CD4-positive, alpha-beta T cell treated with Interleukin-17A for 1 hour (primary cell): Measurements from ENCODE around the gene TTC14.
"Not testable (repeated sequence)": the region's sequence is repeated elsewhere in the genome, so short reads cannot be mapped to it uniquely, and the experiment has no call there.

Source experiments
- DNase-seq: peaks from one replicate; pipeline ENCODE4 v3.0.0-alpha.2; 2020

TTC14 gene, protein sequence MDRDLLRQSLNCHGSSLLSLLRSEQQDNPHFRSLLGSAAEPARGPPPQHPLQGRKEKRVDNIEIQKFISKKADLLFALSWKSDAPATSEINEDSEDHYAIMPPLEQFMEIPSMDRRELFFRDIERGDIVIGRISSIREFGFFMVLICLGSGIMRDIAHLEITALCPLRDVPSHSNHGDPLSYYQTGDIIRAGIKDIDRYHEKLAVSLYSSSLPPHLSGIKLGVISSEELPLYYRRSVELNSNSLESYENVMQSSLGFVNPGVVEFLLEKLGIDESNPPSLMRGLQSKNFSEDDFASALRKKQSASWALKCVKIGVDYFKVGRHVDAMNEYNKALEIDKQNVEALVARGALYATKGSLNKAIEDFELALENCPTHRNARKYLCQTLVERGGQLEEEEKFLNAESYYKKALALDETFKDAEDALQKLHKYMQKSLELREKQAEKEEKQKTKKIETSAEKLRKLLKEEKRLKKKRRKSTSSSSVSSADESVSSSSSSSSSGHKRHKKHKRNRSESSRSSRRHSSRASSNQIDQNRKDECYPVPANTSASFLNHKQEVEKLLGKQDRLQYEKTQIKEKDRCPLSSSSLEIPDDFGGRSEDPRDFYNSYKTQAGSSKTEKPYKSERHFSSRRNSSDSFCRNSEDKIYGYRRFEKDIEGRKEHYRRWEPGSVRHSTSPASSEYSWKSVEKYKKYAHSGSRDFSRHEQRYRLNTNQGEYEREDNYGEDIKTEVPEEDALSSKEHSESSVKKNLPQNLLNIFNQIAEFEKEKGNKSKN

DNA sequence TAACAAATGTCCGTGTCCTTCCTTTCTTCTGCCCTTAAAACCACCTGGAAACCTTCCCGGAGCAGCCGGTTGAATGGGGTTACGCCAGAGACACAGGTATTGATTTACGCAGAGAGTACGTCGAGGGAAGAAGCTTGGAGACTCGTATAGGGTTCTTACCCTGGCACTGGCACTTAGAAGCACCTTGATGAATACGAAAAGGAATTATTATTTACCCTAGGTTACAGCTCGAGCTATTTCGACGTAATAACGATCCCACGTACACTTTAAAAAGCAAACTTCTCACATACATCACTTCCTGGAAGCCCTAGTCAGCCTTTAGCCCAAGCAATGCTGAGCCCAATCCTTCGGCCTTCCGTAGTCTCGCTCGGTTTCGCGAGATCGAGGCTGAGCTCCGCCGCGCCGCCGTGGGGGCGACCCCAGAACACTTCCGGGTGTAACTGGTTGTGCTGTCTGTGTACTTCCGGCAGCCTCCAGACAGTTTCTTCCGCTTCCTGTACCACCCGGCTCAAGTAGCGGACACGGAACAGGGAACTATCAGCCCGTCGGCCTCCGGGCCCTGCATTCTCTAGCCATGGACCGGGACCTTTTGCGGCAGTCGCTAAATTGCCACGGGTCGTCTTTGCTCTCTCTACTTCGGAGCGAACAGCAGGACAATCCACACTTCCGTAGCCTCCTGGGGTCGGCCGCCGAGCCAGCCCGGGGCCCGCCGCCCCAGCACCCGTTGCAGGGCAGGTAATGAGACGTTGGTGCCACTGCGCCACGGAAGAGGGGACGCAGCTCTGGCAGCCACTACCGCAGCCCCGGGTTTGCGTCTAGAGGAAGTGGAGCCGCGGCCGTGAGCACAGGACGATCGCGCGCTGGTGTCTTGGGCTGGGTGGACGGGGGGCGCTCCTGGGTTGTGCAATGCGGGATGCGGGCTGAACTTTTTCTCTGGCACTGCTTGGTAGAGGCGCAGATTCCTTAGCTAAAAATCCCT, at the start of gene TTC14:
Gene TTC14 (plus strand): TSS at position 476 of the 979 bp plus-strand sequence. CDS start 99 bp downstream, at position 575.
- peak; percentile 97 for DNase-seq

DNA sequence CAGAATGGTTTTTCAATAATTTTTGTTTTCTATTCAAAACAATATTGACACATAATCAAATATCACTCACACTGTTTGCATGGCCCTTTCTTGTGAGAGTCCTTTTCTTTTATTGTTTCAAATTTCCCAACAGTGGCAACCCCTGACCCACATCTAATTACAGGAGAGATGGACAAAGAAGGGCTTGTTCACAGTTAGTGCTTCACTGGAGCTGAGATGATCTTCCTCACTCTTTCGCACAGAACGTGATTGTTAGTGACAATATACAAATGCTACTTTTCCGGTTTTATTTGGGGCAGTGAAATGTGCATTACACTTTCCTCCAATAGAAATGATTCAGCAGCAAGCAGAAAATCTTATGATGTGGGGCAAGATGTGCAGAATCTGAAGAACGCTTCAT, 38.6 kb upstream of the TTC14 start:
- DNase-seq: no peak

DNA sequence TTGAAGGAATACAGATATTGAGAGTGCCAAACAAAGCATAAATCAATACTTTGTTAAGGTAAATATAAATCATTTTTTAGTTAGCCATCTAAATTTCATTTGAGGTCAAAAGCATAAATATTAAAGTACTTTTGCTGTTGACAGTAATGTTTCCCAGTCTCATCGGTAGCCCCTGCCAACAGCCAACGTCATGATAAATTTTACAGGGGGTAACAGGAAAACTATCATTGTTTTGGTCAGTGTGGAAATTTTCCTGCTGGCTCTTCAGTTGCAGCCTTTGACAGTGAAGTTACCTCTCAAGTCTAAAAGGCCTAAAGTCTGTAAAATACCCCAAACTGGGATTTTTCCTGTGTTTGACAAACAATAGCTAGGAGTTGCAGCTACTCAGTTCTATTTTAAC, 37.3 kb upstream of the TTC14 start:
- DNase-seq: no peak

DNA sequence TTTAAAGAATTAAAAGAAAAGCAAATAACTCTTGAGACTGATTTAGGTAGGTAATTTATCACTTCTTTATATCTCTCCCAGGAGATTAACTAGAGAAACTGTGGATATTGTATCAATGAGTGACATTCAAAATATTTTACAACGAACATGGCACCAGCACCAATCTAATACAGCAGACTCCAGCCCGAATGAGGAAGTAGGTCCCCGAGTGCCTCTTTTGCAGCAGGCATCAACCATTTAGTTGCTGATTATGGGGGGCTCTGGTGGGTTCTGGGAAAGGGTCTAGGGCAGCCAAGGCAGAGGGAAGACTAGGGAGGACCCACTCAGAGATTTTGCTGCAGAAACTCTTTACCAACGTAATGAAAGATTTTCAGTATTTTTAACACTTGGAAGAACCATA, 31.7 kb upstream of the TTC14 start:
- no peak for DNase-seq

DNA sequence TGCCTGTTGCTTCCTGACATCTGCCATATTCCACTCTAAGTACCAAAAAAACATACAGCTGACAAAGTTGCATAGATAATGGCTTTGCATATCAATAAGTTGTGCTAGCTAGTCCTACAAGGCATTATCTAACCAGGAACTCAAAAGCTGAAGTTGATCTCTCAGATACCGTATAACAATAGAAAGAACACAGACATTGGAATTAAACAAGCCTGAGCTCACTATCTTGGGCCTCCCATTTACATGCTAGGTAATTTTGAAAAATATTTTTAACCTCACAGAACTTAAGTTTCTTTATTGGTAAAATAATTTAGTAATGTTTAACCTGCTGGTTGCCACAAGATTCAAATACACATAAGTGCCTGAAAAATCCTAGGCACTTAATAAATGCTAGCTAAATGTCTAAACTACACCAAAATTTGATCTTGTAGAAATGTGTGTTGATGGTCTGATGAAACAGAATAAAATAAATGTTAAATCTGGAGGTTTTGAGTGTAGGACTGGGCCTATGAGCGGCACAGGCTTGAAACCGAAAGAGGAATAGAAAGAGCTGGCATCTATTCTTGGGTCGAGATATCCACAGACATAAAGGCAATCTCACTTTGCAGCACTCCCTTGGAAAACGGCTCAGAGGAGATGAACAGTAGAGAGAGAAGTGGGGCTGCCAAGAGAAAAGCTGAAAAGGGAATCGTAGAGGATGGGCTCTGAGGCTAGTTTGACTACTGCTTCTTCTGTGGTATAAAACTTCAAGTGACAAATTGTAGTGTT, 29.9 kb upstream of the TTC14 start:
- DNase-seq: no peak

DNA sequence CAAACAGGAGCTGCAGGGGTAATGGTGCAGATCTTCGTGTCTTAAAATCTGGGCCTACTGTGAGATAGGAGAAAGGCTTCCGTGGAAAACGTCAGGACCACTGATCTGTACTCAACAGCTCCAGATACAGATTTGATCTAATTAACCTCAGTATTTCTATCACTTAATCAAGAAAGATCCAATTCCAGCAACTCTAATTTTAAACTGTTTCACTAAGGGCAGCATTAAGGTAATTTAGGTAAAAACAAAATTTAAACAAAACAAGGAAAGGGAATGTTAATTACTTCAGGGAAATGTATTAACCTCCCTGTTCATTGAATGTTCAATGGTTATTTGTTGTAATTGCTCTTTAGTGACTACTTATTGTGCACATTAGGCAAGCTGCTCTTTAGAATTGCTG, 26.4 kb upstream of the TTC14 start:
- no peak for DNase-seq

DNA sequence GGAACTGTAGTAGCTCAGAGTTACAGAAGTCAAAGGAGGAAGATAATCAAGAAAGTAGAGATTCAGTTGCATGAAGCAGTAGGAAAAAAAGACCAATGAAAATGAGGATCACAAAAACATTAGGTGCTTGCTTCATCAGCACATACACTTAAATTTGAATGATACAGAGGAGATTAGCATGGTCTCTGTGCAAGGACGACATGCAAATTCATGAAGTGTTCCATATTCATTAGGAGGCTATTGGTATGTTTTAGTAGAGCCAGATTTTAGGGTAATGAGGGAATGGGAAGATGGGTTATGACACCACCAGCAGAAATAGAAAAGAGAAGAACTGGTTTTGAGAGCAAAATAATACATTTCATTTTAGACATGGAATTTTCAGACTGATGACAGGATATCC, 21.0 kb upstream of the TTC14 start:
- no peak for DNase-seq

DNA sequence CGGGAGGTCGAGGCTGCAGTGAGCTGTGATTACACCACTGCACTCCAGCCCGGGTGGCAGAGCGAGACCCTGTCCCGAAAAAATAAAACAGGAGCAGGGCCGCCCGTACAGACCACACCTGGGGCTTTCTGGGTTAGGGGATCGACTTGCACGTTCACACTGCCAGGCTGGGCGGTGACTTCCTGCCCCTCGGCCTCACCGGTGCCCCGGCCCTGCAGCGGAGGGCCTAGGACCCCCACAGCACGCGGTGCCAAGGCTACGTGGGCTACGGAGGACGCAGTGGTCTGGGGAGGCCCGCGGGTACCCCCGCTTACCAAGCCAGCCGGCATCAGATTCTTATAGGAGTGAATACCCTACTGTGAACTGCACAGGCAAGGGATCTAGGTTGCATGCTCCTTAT, 11.6 kb upstream of the TTC14 start:
- no peak for DNase-seq

DNA sequence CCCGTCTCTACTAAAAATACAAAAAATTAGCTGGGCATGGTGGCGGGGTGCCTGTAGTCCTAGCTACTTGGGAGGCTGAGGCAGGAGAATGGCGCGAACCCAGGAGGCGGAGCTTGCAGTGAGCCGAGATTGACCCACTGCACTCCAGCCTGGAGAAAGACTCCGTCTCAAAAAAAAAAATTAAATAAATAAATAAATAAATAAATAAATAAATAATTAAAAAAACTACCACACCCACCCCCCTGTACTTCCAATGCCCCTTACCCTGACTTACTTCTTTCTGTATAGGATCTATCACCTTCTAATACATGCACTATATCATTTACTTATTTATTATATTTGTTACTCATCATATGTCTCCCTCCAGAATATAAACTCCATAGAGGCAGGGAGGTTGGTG, 8.3 kb upstream of the TTC14 start:
- not testable (repeated sequence) for DNase-seq

DNA sequence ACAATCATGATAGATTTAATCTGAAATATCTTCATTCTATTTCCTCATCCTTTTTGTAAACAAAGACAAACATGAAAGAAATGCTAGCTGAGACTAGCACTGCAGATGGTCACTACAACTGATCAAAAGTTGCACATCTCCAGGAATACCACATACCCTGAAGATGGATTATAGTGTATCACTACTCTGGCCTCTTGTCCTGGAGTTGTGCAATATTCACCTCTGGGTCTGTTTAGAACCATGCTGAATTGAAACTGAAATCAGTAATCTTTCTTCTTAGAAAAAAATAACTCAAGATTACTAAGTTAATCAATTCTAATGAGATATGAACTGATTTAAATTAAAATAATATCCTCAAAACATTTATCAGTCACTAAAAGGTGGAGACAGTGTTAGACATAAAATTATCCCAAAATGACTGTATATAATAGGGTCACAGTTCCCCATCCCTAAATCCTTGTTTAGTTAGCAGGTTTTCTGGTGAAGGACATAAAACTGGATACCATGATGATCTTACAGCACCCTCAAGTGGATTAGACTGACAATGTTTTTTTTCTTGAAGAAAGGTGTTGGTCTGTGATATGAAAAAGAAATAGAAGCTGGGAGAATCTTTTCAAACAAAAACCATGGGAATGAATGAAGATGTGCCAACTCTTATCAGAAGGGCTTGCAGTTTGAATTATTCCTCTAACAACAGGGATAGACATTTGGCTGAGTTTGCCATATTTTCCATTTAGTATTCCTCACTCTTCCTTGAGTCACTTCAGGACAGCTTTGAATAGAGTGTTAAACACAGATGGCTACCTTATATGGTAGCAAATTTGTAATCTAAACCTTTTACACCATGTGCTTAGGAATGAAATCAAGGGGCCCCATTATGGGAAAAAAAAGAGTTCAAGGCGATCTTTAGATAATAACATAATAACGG, 7.1 kb upstream of the TTC14 start:
- DNase-seq: no peak

DNA sequence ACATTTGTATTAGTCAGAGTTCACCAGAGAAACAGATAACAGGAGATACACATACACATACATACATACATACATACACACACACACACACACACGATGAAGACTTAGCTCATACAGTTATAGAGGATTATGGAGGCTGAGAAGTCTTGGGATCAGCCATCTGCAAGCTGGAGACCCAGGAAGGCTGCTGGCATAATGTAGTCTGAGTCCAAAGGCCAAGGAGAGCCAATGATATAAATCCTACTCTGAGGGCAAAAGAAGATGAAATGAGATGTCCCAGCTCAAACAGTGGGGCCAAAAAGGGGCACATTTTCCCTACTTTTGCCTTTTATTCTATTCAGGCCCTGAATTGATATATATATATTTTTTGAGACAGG, 6.4 kb upstream of the TTC14 start:
- DNase-seq: no peak

DNA sequence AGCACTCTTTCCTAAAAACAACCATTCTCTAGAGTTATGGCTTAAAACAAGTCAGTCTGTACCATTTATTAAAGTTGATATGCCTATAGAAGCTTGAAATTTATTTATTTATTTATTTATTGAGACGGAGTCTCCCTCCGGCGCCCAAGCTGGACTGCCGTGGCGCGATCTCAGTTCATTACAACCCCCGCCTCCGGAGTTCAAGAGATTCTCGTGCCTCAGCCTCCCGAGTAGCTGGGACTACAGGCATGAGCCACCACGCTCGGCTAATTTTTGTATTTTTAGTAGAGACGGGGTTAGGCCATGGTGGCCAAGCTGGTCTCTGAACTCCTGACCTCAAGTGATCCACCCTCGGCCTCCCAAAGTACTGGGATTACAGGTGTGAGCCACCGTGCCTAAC, 1.5 kb upstream of the TTC14 start:
- no peak for DNase-seq

DNA sequence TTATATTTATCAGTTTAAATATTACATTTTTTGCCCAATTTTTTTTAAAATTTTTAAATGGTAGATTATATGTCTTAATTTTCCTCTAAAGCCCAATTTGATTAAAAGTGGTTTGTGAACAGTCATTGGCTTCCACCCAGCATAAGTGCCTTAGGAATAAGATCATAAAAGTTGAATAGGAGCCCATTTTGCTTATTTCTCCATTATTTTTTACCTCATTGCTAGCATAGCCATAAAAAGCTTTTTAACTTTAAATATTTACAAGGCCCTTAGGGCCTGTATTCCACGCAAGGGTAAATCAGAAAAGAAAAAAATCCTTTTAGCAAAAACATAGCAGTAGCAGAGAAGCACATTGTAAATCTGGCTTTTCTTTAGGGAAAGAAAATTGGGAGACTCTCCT, 9.0 kb downstream of the TTC14 start:
- no peak for DNase-seq

DNA sequence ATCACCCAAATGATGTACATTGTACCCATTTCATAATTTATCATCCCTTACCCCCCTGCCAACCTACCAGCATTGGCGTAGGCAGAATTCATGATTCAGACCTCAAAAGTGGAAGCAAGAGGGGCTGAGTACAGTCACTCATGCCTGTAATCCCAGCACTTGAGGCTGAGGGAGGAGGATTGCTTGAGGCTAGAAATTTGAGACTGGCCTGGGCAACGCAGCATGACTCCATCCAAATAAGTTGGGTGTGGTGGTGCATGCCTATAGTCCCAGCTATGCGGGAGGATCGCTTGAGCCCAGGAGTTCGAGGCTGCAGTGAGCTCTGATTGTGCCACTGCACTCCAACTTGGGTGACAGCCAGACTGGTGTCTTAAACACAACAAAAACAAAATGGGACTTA, 10.4 kb downstream of the TTC14 start:
- DNase-seq: no peak

DNA sequence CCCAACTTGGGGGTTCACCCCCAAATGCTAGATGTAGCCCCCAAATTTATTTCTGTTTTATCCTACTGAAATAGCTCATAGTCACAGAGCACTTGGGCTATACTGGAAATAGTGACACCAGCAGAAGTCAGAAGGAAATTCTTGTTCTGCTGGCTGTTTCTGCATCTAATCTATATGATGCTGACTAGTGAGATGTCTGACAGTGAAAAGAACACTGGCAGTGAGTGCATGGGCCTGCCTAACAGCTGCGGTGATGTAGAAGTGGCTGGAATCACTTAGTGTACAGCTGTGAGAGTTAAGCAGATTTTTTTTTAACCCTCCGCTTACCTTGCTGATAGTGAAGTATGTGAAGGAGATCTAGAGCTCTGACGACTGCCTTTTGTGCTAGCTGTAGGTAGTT, 14.0 kb downstream of the TTC14 start:
- DNase-seq: no peak

DNA sequence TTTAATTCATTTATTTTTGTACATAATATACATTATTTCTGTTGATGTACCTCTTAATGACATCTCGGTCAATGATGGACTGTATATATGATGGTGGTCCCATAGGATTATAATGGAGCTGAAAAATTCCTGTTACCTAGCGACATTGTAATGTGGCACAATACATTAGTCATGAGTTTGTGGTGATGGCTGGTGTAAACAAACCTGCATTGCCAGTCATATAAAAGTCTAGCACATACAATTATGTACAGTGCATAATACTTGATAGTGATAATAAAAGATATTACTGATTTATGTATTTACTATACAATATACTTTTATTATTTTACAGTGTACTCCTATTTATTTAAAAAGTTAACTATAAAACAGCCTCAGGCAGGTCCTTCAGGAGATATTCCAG, 15.1 kb downstream of the TTC14 start:
- DNase-seq: no peak

DNA sequence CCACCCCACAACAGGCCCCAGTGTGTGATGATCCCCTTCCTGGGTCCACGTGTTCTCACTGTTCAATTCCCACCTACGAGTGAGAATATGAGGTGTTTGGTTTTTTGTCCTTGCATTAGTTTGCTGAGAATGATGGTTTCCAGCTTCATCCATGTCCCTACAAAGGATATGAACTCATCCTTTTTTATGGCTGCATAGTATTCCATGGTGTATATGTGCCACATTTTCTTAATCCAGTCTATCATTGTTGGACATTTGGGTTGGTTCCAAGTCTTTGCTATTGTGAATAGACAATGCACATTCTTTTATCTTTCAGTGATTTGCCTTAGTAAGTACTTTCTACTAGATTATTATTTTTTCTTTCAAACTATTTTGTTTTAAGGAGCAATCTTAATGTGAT, 16.6 kb downstream of the TTC14 start:
- not testable (repeated sequence) for DNase-seq

DNA sequence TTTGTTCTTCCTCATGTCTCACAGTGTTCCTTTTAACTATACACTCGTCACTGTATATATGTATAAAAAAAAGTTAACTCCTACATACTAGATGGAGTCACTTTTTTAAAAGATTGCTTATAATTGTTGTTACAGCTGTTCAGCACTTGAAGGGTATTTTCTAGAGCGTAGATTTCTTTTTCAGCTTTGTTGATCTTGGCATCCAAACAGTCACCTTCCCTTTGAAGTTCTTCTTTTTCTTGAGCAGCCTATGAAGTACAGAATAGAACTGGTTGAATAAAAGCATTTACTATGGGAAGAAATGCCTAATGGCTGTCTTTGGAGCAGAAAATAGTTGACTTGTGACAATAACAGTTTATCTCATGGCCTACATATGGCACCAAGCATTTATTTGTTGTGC, 17.8 kb downstream of the TTC14 start:
- no peak for DNase-seq

DNA sequence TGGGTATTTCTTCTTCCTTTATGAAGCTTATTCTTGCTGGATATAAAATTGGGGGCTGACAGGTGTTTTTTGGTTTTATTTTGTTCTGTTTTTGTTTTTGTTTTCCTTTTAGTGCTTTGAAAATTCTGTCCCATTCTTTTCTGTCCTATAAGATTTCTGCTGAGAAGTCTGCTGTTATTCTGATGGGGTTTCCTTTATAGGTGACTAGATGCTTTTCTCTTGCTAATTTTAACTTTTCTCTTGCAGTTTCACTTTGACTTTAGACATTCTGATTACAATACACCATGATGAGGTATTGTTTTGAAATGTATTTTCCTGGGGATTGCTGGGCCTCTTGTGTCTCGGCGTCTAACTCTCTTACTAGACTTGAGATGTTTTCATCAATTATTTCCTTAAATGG, 22.8 kb downstream of the TTC14 start:
- no peak for DNase-seq

DNA sequence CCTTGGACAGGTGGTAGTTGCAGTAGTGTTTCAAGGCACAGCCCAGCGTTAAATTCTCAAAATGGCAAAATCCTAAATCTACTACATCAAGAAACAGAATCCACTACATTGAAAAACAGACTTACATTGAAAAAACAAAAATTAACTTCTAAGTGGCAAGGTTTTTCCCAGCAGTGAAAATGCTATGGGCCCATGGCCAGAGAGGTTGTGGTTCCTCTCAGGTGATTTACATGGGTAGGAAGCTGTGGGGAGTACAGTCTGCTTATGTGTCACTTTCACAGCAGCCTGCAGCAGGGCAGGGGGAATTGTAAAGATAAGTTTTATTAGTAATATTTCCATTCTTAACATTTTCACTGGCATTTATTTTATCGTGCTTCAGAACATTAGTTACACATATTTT, 24.9 kb downstream of the TTC14 start:
- no peak for DNase-seq

DNA sequence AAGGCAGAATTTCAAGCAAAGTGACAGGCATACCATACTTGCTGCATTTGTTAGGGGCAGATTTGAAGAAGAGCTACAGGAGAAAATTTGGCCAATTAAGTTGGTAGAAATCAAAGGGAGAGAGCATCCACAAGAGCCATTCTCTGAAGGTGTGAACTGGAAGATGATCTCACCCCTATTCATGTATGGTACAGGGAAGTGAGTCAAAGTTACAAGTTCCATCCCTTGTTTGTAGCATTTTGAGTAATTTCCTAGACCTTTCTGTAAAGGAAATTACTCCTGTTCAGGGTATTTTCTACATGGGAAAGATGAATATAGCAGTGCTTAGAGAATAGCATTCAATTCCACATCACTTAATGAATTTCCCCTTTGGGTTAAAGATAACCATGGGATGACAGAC, 28.4 kb downstream of the TTC14 start:
- DNase-seq: no peak
